ENCODE measurements around the gene S100A9.

- no peak for TF ChIP-seq USF1 (CRISPR knock-in tag; IDR thresholded peaks at IDR 0.05)
- no peak for TF ChIP-seq CREM (CRISPR knock-in tag; IDR thresholded peaks at IDR 0.05)
- no peak for TF ChIP-seq ESRRA (CRISPR knock-in tag; IDR thresholded peaks at IDR 0.05; ENCODE audit: borderline replicate concordance)
- TF ChIP-seq CTCF (IDR thresholded peaks at IDR 0.05) = no peak
- TF ChIP-seq NR1H2 (CRISPR knock-in tag; IDR thresholded peaks at IDR 0.05) = no peak
- no peak for TF ChIP-seq AFF4 (CRISPR knock-in tag; IDR thresholded peaks at IDR 0.05; ENCODE audit: borderline replicate concordance)
- no peak for TF ChIP-seq MAX (CRISPR knock-in tag; IDR thresholded peaks at IDR 0.05)
- no peak for TF ChIP-seq CBFB (CRISPR knock-in tag; IDR thresholded peaks at IDR 0.05; ENCODE audit: low read depth)
- no peak for TF ChIP-seq FOXP1 (CRISPR knock-in tag; IDR thresholded peaks at IDR 0.05; ENCODE audit: borderline replicate concordance)
These were observed 21.9 kb downstream of the S100A9 start for GRCh38 chr1:153379591-153379990.
